ENCODE results near the gene UGT1A10.

UGT1A10 gene

GRCh38 chr2:233780771-233781170, 144.5 kb downstream of the UGT1A10 start:
- in situ Hi-C loops (cut with HindIII; ENCODE audit: low pct_unique_long_range_greater_than_20kb, low sequenced_read_pairs), result no loop called here
- DNase-seq (ENCODE audit: low read depth in 1 of 2, low spot score in 1 of 2), result no peak
- no peak for TF ChIP-seq JUND (IDR thresholded peaks at IDR 0.05; ENCODE audit: low read depth)

GRCh38 chr2:233789554-233789953, 153.3 kb downstream of the UGT1A10 start:
- no peak for DNase-seq (ENCODE audit: low read depth in 1 of 2, low spot score in 1 of 2)
- TF ChIP-seq JUND (IDR thresholded peaks at IDR 0.05; ENCODE audit: low read depth), result no peak

GRCh38 chr2:233791151-233791882, 155.1 kb downstream of the UGT1A10 start:
- in situ Hi-C loops (cut with HindIII; ENCODE audit: low pct_unique_long_range_greater_than_20kb, low sequenced_read_pairs), result no loop called here
- DNase-seq (ENCODE audit: low read depth in 1 of 2, low spot score in 1 of 2), result no peak
- TF ChIP-seq JUND (IDR thresholded peaks at IDR 0.05; ENCODE audit: low read depth), result no peak

More at GRCh38 chr2:233789554-233789953, 153.3 kb downstream of the UGT1A10 start:
- in situ Hi-C loops (cut with HindIII; ENCODE audit: low pct_unique_long_range_greater_than_20kb, low sequenced_read_pairs), result no loop called here

GRCh38 chr2:233791883-233792329, 155.7 kb downstream of the UGT1A10 start:
- in situ Hi-C loops (cut with HindIII; ENCODE audit: low pct_unique_long_range_greater_than_20kb, low sequenced_read_pairs), result no loop called here
- DNase-seq (ENCODE audit: low read depth in 1 of 2, low spot score in 1 of 2), result no peak
- TF ChIP-seq JUND (IDR thresholded peaks at IDR 0.05; ENCODE audit: low read depth), result no peak

GRCh38 chr2:233792720-233793119, 156.5 kb downstream of the UGT1A10 start:
- DNase-seq (ENCODE audit: low read depth in 1 of 2, low spot score in 1 of 2), result no peak
- in situ Hi-C loops (cut with HindIII; ENCODE audit: low pct_unique_long_range_greater_than_20kb, low sequenced_read_pairs), result no loop called here
- no peak for TF ChIP-seq JUND (IDR thresholded peaks at IDR 0.05; ENCODE audit: low read depth)

GRCh38 chr2:233793465-233794127, 157.3 kb downstream of the UGT1A10 start:
- no peak for TF ChIP-seq JUND (IDR thresholded peaks at IDR 0.05; ENCODE audit: low read depth)
- in situ Hi-C loops (cut with HindIII; ENCODE audit: low pct_unique_long_range_greater_than_20kb, low sequenced_read_pairs), result no loop called here
- DNase-seq (ENCODE audit: low read depth in 1 of 2, low spot score in 1 of 2), result no peak

GRCh38 chr2:233794128-233794658, 157.9 kb downstream of the UGT1A10 start:
- in situ Hi-C loops (cut with HindIII; ENCODE audit: low pct_unique_long_range_greater_than_20kb, low sequenced_read_pairs), result no loop called here
- DNase-seq (ENCODE audit: low read depth in 1 of 2, low spot score in 1 of 2), result no peak

GRCh38 chr2:233795735-233796171, 159.5 kb downstream of the UGT1A10 start:
- DNase-seq (ENCODE audit: low read depth in 1 of 2, low spot score in 1 of 2), result no peak
- in situ Hi-C loops (cut with HindIII; ENCODE audit: low pct_unique_long_range_greater_than_20kb, low sequenced_read_pairs), result no loop called here
- no peak for TF ChIP-seq JUND (IDR thresholded peaks at IDR 0.05; ENCODE audit: low read depth)

More at GRCh38 chr2:233794128-233794658, 157.9 kb downstream of the UGT1A10 start:
- TF ChIP-seq JUND (IDR thresholded peaks at IDR 0.05; ENCODE audit: low read depth), result no peak

GRCh38 chr2:233796254-233796653, 160.0 kb downstream of the UGT1A10 start:
- in situ Hi-C loops (cut with HindIII; ENCODE audit: low pct_unique_long_range_greater_than_20kb, low sequenced_read_pairs), result no loop called here
- DNase-seq (ENCODE audit: low read depth in 1 of 2, low spot score in 1 of 2), result no peak

GRCh38 chr2:233798335-233799086, 162.3 kb downstream of the UGT1A10 start:
- no peak for TF ChIP-seq JUND (IDR thresholded peaks at IDR 0.05; ENCODE audit: low read depth)
- in situ Hi-C loops (cut with HindIII; ENCODE audit: low pct_unique_long_range_greater_than_20kb, low sequenced_read_pairs), result no loop called here

More at GRCh38 chr2:233796254-233796653, 160.0 kb downstream of the UGT1A10 start:
- TF ChIP-seq JUND (IDR thresholded peaks at IDR 0.05; ENCODE audit: low read depth), result no peak

GRCh38 chr2:233799087-233799665, 162.9 kb downstream of the UGT1A10 start:
- no peak for TF ChIP-seq JUND (IDR thresholded peaks at IDR 0.05; ENCODE audit: low read depth)
- in situ Hi-C loops (cut with HindIII; ENCODE audit: low pct_unique_long_range_greater_than_20kb, low sequenced_read_pairs), result no loop called here
- no peak for DNase-seq (ENCODE audit: low read depth in 1 of 2, low spot score in 1 of 2)

More at GRCh38 chr2:233798335-233799086, 162.3 kb downstream of the UGT1A10 start:
- DNase-seq (ENCODE audit: low read depth in 1 of 2, low spot score in 1 of 2), result no peak

GRCh38 chr2:233799716-233800115, 163.5 kb downstream of the UGT1A10 start:
- DNase-seq (ENCODE audit: low read depth in 1 of 2, low spot score in 1 of 2), result no peak
- in situ Hi-C loops (cut with HindIII; ENCODE audit: low pct_unique_long_range_greater_than_20kb, low sequenced_read_pairs), result no loop called here
- TF ChIP-seq JUND (IDR thresholded peaks at IDR 0.05; ENCODE audit: low read depth), result no peak
